A549 (cell line): ENCODE data around the gene TTC7B. TPM values are rescaled to one million over a fixed set of nuclear protein-coding genes. Genes with fewer than 3 reads are reported as not detected.
A peak's percentile ranks its signal among the peaks of the same experiment; 100 is the strongest.

ENCODE experiments used
- ATAC-seq, 2 experiments: fragments of 200-7000 bp in 1 of 2; fragments of >200 bp in 1 of 2; cut with Nextera tagmentation in 1 of 2; cut with Tn5 transposase in 1 of 2; 3 replicates each; pipeline versions ENCODE4 v1.8.0 to v1.9.1; 2018 to 2020; ENCODE audit warnings: mild to moderate bottlenecking in 1 of 2, moderate library complexity in 1 of 2
- CTCF ChIA-PET: fragments of 300-600 bp; sonication (Branson Sonifier 250); formaldehyde crosslinking; extraction: SDS; loops from one replicate; lab custom pipeline; 2021; ENCODE audit warnings: antibody characterized with exemption, inconsistent platforms; lab: Yijun Ruan, JAX
- POLR2A ChIA-PET: fragments of 350-600 bp; formaldehyde crosslinking; extraction: SDS; loops from one replicate; lab custom pipeline; 2021; ENCODE audit warnings: antibody characterized with exemption, inconsistent platforms; lab: Yijun Ruan, JAX
- DNase-seq, 2 experiments: peaks; one replicate each; pipeline versions ENCODE4 v3.0.0 to v3.0.0-alpha.2; 2011 to 2016; ENCODE audit warnings: low read depth in 1 of 2, low spot score in 1 of 2
- FAIRE-seq: peaks from 2 replicates; lab custom pipeline; 2011; peaks lifted over from hg19 to GRCh38; lab: Jason Lieb, UNC
- H3K27ac ChIP-seq, 2 experiments: fragments of >200 bp; sonication (Bioruptor Twin); formaldehyde crosslinking; 3 replicates each; pipeline ENCODE4 v1.5.1; 2016 to 2017
- H3K4me1 ChIP-seq: fragments of >200 bp; sonication (Bioruptor Twin); formaldehyde crosslinking; 3 replicates; pipeline ENCODE4 v1.6.1; 2016
- H3K4me2 ChIP-seq: fragments of >200 bp; sonication (Bioruptor Twin); formaldehyde crosslinking; 3 replicates; pipeline ENCODE4 v1.6.1; 2016
- H3K4me3 ChIP-seq: fragments of >200 bp; sonication (Bioruptor Twin); formaldehyde crosslinking; 3 replicates; pipeline ENCODE4 v1.5.1; 2016
- H3K9me3 ChIP-seq: fragments of >200 bp; sonication (Bioruptor Twin); formaldehyde crosslinking; 3 replicates; pipeline ENCODE4 v1.6.1; 2016
- BCL3 ChIP-seq: fragments of >200 bp; sonication (Bioruptor Twin); formaldehyde crosslinking; IDR thresholded peaks from 3 replicates; pipeline ENCODE4 v1.6.1; 2016
- CHD4 ChIP-seq: fragments of 200-600 bp; sonication (generic); IDR thresholded peaks from 2 replicates; pipeline ENCODE4 v1.6.1; 2016; ENCODE audit warnings: antibody characterized with exemption, mild to moderate bottlenecking, borderline replicate concordance
- CTCF ChIP-seq: fragments of >200 bp; sonication (Bioruptor Twin); formaldehyde crosslinking; IDR thresholded peaks from 3 replicates; pipeline ENCODE4 v1.5.1; 2016
- E2F6 ChIP-seq: IDR thresholded peaks from 2 replicates; pipeline ENCODE4 v1.6.1; 2012; ENCODE audit warnings: low read depth, borderline replicate concordance
- EHF ChIP-seq: fragments of 250-450 bp; sonication (Bioruptor Pico); IDR thresholded peaks from 2 replicates; pipeline ENCODE4 v1.5.0; 2020; ENCODE audit warnings: mild to moderate bottlenecking
- ELK1 ChIP-seq: fragments of 150-350 bp; IDR thresholded peaks from 2 replicates; pipeline ENCODE4 v1.6.1; 2014; ENCODE audit warnings: low read depth, mild to moderate bottlenecking, low read length
- EP300 ChIP-seq, 2 experiments: fragments of >200 bp; sonication (Bioruptor Twin); formaldehyde crosslinking; IDR thresholded peaks; 2 replicates in 1 of 2; 3 replicates in 1 of 2; pipeline ENCODE4 v1.6.1; 2016 to 2017
- ESRRA ChIP-seq: fragments of 150-350 bp; IDR thresholded peaks from 2 replicates; pipeline ENCODE4 v1.6.1; 2014; ENCODE audit warnings: mild to moderate bottlenecking, low read length, borderline replicate concordance
- FOSL2 ChIP-seq, 2 experiments: fragments of 450-650 bp in 1 of 2; fragments of >200 bp in 1 of 2; sonication (Bioruptor Twin) in 1 of 2; formaldehyde crosslinking; IDR thresholded peaks; 2 replicates each; pipeline versions ENCODE4 v1.5.0 to v1.6.1; 2016 to 2020; ENCODE audit warnings: mild to moderate bottlenecking in 1 of 2, moderate library complexity in 1 of 2
- GATA3 ChIP-seq: IDR thresholded peaks from 2 replicates; pipeline ENCODE4 v1.6.1; 2012; ENCODE audit warnings: borderline replicate concordance
- HES2 ChIP-seq: fragments of >200 bp; sonication (Bioruptor Twin); formaldehyde crosslinking; IDR thresholded peaks from 2 replicates; pipeline ENCODE4 v1.6.1; 2016
- HEYL ChIP-seq: fragments of 250-450 bp; sonication (Bioruptor Pico); IDR thresholded peaks from 2 replicates; pipeline ENCODE4 v1.8.0; 2021; ENCODE audit warnings: mild to moderate bottlenecking, moderate library complexity
- HOXA7 ChIP-seq: fragments of 250-450 bp; sonication (Bioruptor Pico); IDR thresholded peaks from 2 replicates; pipeline ENCODE4 v1.5.0; 2020; ENCODE audit warnings: mild to moderate bottlenecking, moderate library complexity
- JUN ChIP-seq, 2 experiments: fragments of >200 bp; sonication (Bioruptor Twin); formaldehyde crosslinking; IDR thresholded peaks; 2 replicates in 1 of 2; 3 replicates in 1 of 2; pipeline ENCODE4 v1.6.1; 2016 to 2017
- JUNB ChIP-seq: fragments of >200 bp; sonication (Bioruptor Twin); formaldehyde crosslinking; IDR thresholded peaks from 2 replicates; pipeline ENCODE4 v1.6.1; 2016
- MAFK ChIP-seq: fragments of 450-650 bp; IDR thresholded peaks from 2 replicates; pipeline ENCODE4 v1.6.1; 2014; ENCODE audit not compliant: partially characterized antibody
- NPAS2 ChIP-seq: fragments of 250-450 bp; sonication (Bioruptor Pico); IDR thresholded peaks from 2 replicates; pipeline ENCODE4 v1.8.0; 2022; ENCODE audit warnings: mild to moderate bottlenecking, moderate library complexity, borderline replicate concordance
- RAD21 ChIP-seq, 2 experiments: fragments of >200 bp in 1 of 2; sonication (Bioruptor Twin) in 1 of 2; formaldehyde crosslinking in 1 of 2; IDR thresholded peaks in 1 of 2; conservative IDR thresholded peaks in 1 of 2; 2 replicates in 1 of 2; 3 replicates in 1 of 2; pipeline ENCODE4 v1.6.1; 2012 to 2018; ENCODE audit warnings: inconsistent platforms in 1 of 2
- RARB ChIP-seq: fragments of 250-450 bp; sonication (Bioruptor Pico); IDR thresholded peaks from 2 replicates; pipeline ENCODE4 v1.8.0; 2021; ENCODE audit warnings: mild to moderate bottlenecking, moderate library complexity
- RCOR1 ChIP-seq: fragments of 150-350 bp; IDR thresholded peaks from 2 replicates; pipeline ENCODE4 v1.6.1; 2014; ENCODE audit warnings: antibody characterized with exemption, low read length, low read depth
- RFX5 ChIP-seq: fragments of 450-650 bp; IDR thresholded peaks from 2 replicates; pipeline ENCODE4 v1.7.1; 2014; ENCODE audit warnings: antibody characterized with exemption, mild to moderate bottlenecking, moderate library complexity
- RNF2 ChIP-seq: fragments of 200-600 bp; sonication (generic); IDR thresholded peaks from 2 replicates; pipeline ENCODE4 v1.6.1; 2016; ENCODE audit warnings: low read depth, mild to moderate bottlenecking, antibody characterized with exemption, moderate library complexity, borderline replicate concordance
- SMC3 ChIP-seq: fragments of >200 bp; sonication (Bioruptor Twin); formaldehyde crosslinking; IDR thresholded peaks from 3 replicates; pipeline ENCODE4 v1.6.1; 2018; ENCODE audit warnings: inconsistent platforms
- ZFP36 ChIP-seq: fragments of 450-650 bp; IDR thresholded peaks from 2 replicates; pipeline ENCODE4 v1.6.1; 2014; ENCODE audit warnings: borderline replicate concordance; ENCODE audit not compliant: partially characterized antibody
- ZNF302 ChIP-seq: fragments of 250-450 bp; sonication (Bioruptor Pico); IDR thresholded peaks from 2 replicates; pipeline ENCODE4 v1.9.0; 2021; ENCODE audit warnings: inconsistent platforms, mild to moderate bottlenecking, moderate library complexity
- WGBS: methylation state at CpG from one replicate; pipeline ENCODE4 v1.1.6; 2017; ENCODE audit errors: missing lambda C conversion rate; 5-methylcytosine and 5-hydroxymethylcytosine counted together
- polyA plus RNA-seq, 4 experiments: library from polyadenylated mRNA; depleted of rRNA in 3 of 4; stranded (reverse); fragments of >200 nt; fragmentation: RNase III in 1 of 4; extraction: RNeasy Plus Mini Kit Qiagen cat#74134 plus additional on column Dnase treatment in 1 of 4; gene quantifications; 2 replicates in 3 of 4; 3 replicates in 1 of 4; pipeline ENCODE4 v1.2.3, GENCODE V29; 2011 to 2017

Gene TTC7B
- polyA plus RNA-seq, 2 of the 4 experiments (the other 2 are of a cell fraction) = 16.6 to 28.0 TPM

- H3K9me3 ChIP-seq = no peaks in the 10 kb centered on the region
- H3K4me2 ChIP-seq = no peak overlapping the region
- H3K27ac ChIP-seq = no peak overlapping the region
- DNase-seq (peak in 1 of 2 experiments; percentile 5), FAIRE-seq (no peak)
- TF ChIP-seq RFX5 (no peak), JUNB (no peak)
- TF ChIP-seq, all 56 proteins: peak for 0
- Histone ChIP-seq H3K4me3 (no peak overlapping the region), H3K4me1 (peaks cover 10% of the 10 kb centered on the region; the same call in 2 of the 3 replicates)
- 90% methylated on average over 10 of the region's 10 CpGs for WGBS
- no peak for ATAC-seq
- ChIA-PET CTCF (interaction anchor here (0.5 to 5.8 kb wide), 10 partner anchors 13 to 530 kb away, joined by 3 to 49 read pairs (median 4); no protein-coding TSS in a partner anchor), POLR2A (interaction anchor here (1.4 kb wide), 1 partner anchor 361 kb away, joined by 5 read pairs; no protein-coding TSS in a partner anchor)
Observed at GRCh38 chr14:90756755-90757345, 59.4 kb downstream of the TTC7B start.

GRCh38 chr14:90755661-90756304, 60.4 kb downstream of the TTC7B start:
- Histone ChIP-seq H3K4me3 (no peak overlapping the region), H3K4me2 (no peak overlapping the region), H3K9me3 (no peaks in the 10 kb centered on the region), H3K27ac (no peak overlapping the region)
- ATAC-seq (no peak), FAIRE-seq (no peak)
- 84% methylated on average over 4 of the region's 4 CpGs for WGBS
- CTCF ChIA-PET = interaction anchor here (0.8 kb wide), 1 partner anchor 356 kb away, joined by 3 read pairs; no protein-coding TSS in a partner anchor
- TF ChIP-seq HES2 = no peak
- no peak for TF ChIP-seq NPAS2
- TF ChIP-seq EHF (CRISPR knock-in tag) = no peak
- no peak for TF ChIP-seq EP300 (IDR thresholded peaks at IDR 0.05)
- TF ChIP-seq SMC3 = no peak
- no peak for TF ChIP-seq RCOR1
- TF ChIP-seq ELK1 = no peak
- TF ChIP-seq JUN (IDR thresholded peaks at IDR 0.05) = no peak
- TF ChIP-seq ESRRA = no peak
- no peak for TF ChIP-seq GATA3
- TF ChIP-seq, all 56 proteins: peak for 0
- no peak for DNase-seq
- POLR2A ChIA-PET = interaction anchor here (0.6 kb wide), 1 partner anchor 1347 kb away, joined by 3 read pairs; no protein-coding TSS in a partner anchor
- peaks cover 10% of the 10 kb centered on the region; the same call in 2 of the 3 replicates for H3K4me1 ChIP-seq

GRCh38 chr14:90753456-90754005, 62.7 kb downstream of the TTC7B start:
- Histone ChIP-seq H3K9me3 (peaks cover 12% of the 10 kb centered on the region), H3K4me3 (no peak overlapping the region), H3K4me2 (no peak overlapping the region), H3K27ac (no peak overlapping the region), H3K4me1 (peaks cover 4% of the 10 kb centered on the region; the same call in 1 of the 3 replicates)
- CTCF ChIA-PET = interaction anchor here (1.4 to 1.7 kb wide), 2 partner anchors 33 to 56 kb away, joined by 4 to 6 read pairs; no protein-coding TSS in a partner anchor
- WGBS = 71% methylated on average over 3 of the region's 3 CpGs
- DNase-seq = no peak
- no peak for ATAC-seq
- FAIRE-seq = no peak
- POLR2A ChIA-PET = no interaction called here
- TF ChIP-seq RAD21 (conservative IDR thresholded peaks at IDR 0.05 in 1 of 2, IDR thresholded peaks at IDR 0.05 in 1 of 2) (no peak), BCL3 (no peak), RNF2 (no peak), ZFP36 (no peak), FOSL2 (IDR thresholded peaks at IDR 0.05) (no peak), FOSL2 (CRISPR knock-in tag; IDR thresholded peaks at IDR 0.05) (no peak), EP300 (IDR thresholded peaks at IDR 0.05) (no peak), ZNF302 (no peak), HES2 (no peak), RARB (no peak), CHD4 (no peak), MAFK (no peak), E2F6 (no peak), HOXA7 (CRISPR knock-in tag) (no peak), CTCF (no peak), HEYL (no peak)
